Mesenchymal stem cell (in vitro differentiated cells and primary cell): ENCODE results near the gene PADI1.
A peak's percentile ranks its signal among the peaks of the same experiment; 100 is the strongest.

ENCODE experiments used
- DNase-seq: peaks from one replicate; pipeline ENCODE4 v3.0.0-alpha.2; 2013
- H2AFZ ChIP-seq: one replicate; pipeline ENCODE4 v1.6.1; 2013; ENCODE audit warnings: low read depth, mild to moderate bottlenecking, control low read depth, inconsistent platforms, low read length, moderate library complexity
- H2AK5ac ChIP-seq: 2 replicates; pipeline ENCODE4 v1.6.1; 2013; ENCODE audit warnings: low read length, moderate library complexity, mild to moderate bottlenecking, inconsistent platforms; ENCODE audit not compliant: severe bottlenecking
- H2BK120ac ChIP-seq: one replicate; pipeline ENCODE4 v1.6.1; 2013; ENCODE audit warnings: low read depth, mild to moderate bottlenecking, inconsistent platforms, low read length, moderate library complexity
- H2BK12ac ChIP-seq, 2 experiments: one replicate each; pipeline ENCODE4 v1.6.1; 2013; ENCODE audit warnings: inconsistent platforms in 2 of 2, low read length in 2 of 2, mild to moderate bottlenecking in 2 of 2, moderate library complexity in 2 of 2, control low read depth in 1 of 2
- H2BK15ac ChIP-seq: one replicate; pipeline ENCODE4 v1.6.1; 2013; ENCODE audit warnings: mild to moderate bottlenecking, low read depth, inconsistent platforms; ENCODE audit not compliant: poor library complexity, severe bottlenecking
- H2BK5ac ChIP-seq: 2 replicates; pipeline ENCODE4 v1.6.1; 2013; ENCODE audit warnings: low read depth, mild to moderate bottlenecking, low read length, control low read depth, inconsistent platforms; ENCODE audit not compliant: poor library complexity, severe bottlenecking
- H3K14ac ChIP-seq, 2 experiments: one replicate each; pipeline ENCODE4 v1.6.1; 2013; ENCODE audit warnings: inconsistent platforms in 2 of 2, low read length in 2 of 2, control low read depth in 1 of 2, mild to moderate bottlenecking in 1 of 2, moderate library complexity in 1 of 2
- H3K18ac ChIP-seq, 2 experiments: one replicate each; pipeline ENCODE4 v1.6.1; 2013; ENCODE audit warnings: inconsistent platforms in 2 of 2, low read length in 2 of 2, control low read depth in 1 of 2, low read depth in 1 of 2, mild to moderate bottlenecking in 1 of 2
- H3K23ac ChIP-seq, 2 experiments: one replicate each; pipeline ENCODE4 v1.6.1; 2013; ENCODE audit warnings: inconsistent platforms in 2 of 2, low read length in 2 of 2, mild to moderate bottlenecking in 2 of 2, moderate library complexity in 2 of 2, control low read depth in 1 of 2
- H3K27ac ChIP-seq: 2 replicates; pipeline ENCODE4 v1.5.1; 2013; ENCODE audit warnings: mild to moderate bottlenecking, moderate library complexity, low read length, control low read depth, inconsistent platforms; ENCODE audit not compliant: poor library complexity, severe bottlenecking
- H3K27me3 ChIP-seq, 2 experiments: 2 replicates each; pipeline versions ENCODE4 v1.6.1 to v1.7.0; 2013; ENCODE audit warnings: low read length in 2 of 2, mild to moderate bottlenecking in 2 of 2, moderate library complexity in 2 of 2, control low read depth in 1 of 2, inconsistent platforms in 1 of 2; ENCODE audit not compliant: control insufficient read depth in 1 of 2, insufficient read depth in 1 of 2
- H3K36me3 ChIP-seq, 2 experiments: 2 replicates each; pipeline versions ENCODE4 v1.6.1 to v1.7.0; 2013; ENCODE audit warnings: low read length in 2 of 2, control low read depth in 1 of 2, inconsistent platforms in 1 of 2, low read depth in 1 of 2, mild to moderate bottlenecking in 1 of 2; ENCODE audit not compliant: insufficient read depth in 2 of 2, control insufficient read depth in 1 of 2
- H3K4ac ChIP-seq, 2 experiments: one replicate each; pipeline ENCODE4 v1.6.1; 2013; ENCODE audit warnings: inconsistent platforms in 2 of 2, low read length in 2 of 2, mild to moderate bottlenecking in 2 of 2, moderate library complexity in 2 of 2, control low read depth in 1 of 2, low read depth in 1 of 2
- H3K4me1 ChIP-seq: 2 replicates; pipeline ENCODE4 v1.6.1; 2013; ENCODE audit warnings: low read depth, low read length, control low read depth; ENCODE audit not compliant: control insufficient read depth, insufficient read depth
- H3K4me2 ChIP-seq: 2 replicates; pipeline ENCODE4 v1.6.1; 2013; ENCODE audit warnings: low read length, mild to moderate bottlenecking, inconsistent platforms; ENCODE audit not compliant: poor library complexity, severe bottlenecking
- H3K4me3 ChIP-seq, 2 experiments: 2 replicates each; pipeline versions ENCODE4 v1.5.1 to v1.7.0; 2013; ENCODE audit warnings: low read length in 2 of 2, mild to moderate bottlenecking in 2 of 2, control low read depth in 1 of 2, low read depth in 1 of 2; ENCODE audit not compliant: insufficient read depth in 1 of 2
- H3K79me1 ChIP-seq: replicated peaks from 2 replicates; pipeline ENCODE4 v1.6.1; 2013; ENCODE audit warnings: mild to moderate bottlenecking, control low read depth, low read length, inconsistent platforms; ENCODE audit not compliant: poor library complexity, severe bottlenecking
- H3K9ac ChIP-seq: 2 replicates; pipeline ENCODE4 v1.7.0; 2013; ENCODE audit warnings: mild to moderate bottlenecking, low read length, moderate library complexity
- H3K9me3 ChIP-seq: 2 replicates; pipeline ENCODE4 v1.7.0; 2013; ENCODE audit warnings: mild to moderate bottlenecking, low read length; ENCODE audit not compliant: control insufficient read depth
- H4K8ac ChIP-seq: one replicate; pipeline ENCODE4 v1.6.1; 2013; ENCODE audit warnings: inconsistent platforms, mild to moderate bottlenecking, low read length, moderate library complexity
- H4K91ac ChIP-seq: one replicate; pipeline ENCODE4 v1.6.1; 2013; ENCODE audit warnings: mild to moderate bottlenecking, low read length, inconsistent platforms
- WGBS: methylation state at CpG from one replicate; pipeline ENCODE4 v1.1.7; 2013; ENCODE audit warnings: mixed read lengths; 5-methylcytosine and 5-hydroxymethylcytosine counted together

Gene PADI1

GRCh38 chr1:17229379-17229778 is 24.5 kb downstream of the PADI1 start:
- Histone ChIP-seq H3K4me1 (peaks cover 30% of the 10 kb centered on the region), H3K14ac (peak overlapping the region in 1 of 2 experiments; percentile 21), H3K36me3 (no peaks in the 10 kb centered on the region), H2BK15ac (no peak overlapping the region), H3K4ac (no peak overlapping the region), H3K4me3 (no peak overlapping the region), H3K9me3 (no peaks in the 10 kb centered on the region), H4K8ac (no peak overlapping the region), H2AK5ac (peak overlapping the region; percentile 77), H3K79me1 (no peaks in the 10 kb centered on the region), H2BK5ac (no peak overlapping the region), H2AFZ (no peak overlapping the region), H3K27ac (no peak overlapping the region), H3K27me3 (peaks cover 0 to 29% of the 10 kb centered on the region in 2 experiments), H3K18ac (no peak overlapping the region), H3K23ac (no peak overlapping the region), H3K4me2 (no peak overlapping the region), H4K91ac (no peak overlapping the region), H3K9ac (no peak overlapping the region), H2BK12ac (no peak overlapping the region), H2BK120ac (no peak overlapping the region)
- 78% methylated on average over 6 of the region's 6 CpGs for WGBS
- no peak for DNase-seq

- H3K36me3 ChIP-seq: no peaks in the 10 kb centered on the region
- H4K91ac ChIP-seq: no peak overlapping the region
- H3K23ac ChIP-seq: no peak overlapping the region
- peak overlapping the region; percentile 83 for H2AK5ac ChIP-seq
- WGBS: 92% methylated on average over 10 of the region's 10 CpGs
- H3K4me2 ChIP-seq: no peak overlapping the region
- peak overlapping the region in 1 of 2 experiments; percentile 22 for H2BK12ac ChIP-seq
- H2AFZ ChIP-seq: no peak overlapping the region
- H3K9ac ChIP-seq: no peak overlapping the region
- no peak for DNase-seq
- H2BK120ac ChIP-seq: no peak overlapping the region
- no peak overlapping the region for H3K4ac ChIP-seq
- H3K27ac ChIP-seq: no peak overlapping the region
- peak overlapping the region; percentile 12 for H2BK5ac ChIP-seq
- peaks cover 0 to 25% of the 10 kb centered on the region in 2 experiments for H3K27me3 ChIP-seq
- H3K18ac ChIP-seq: no peak overlapping the region
- no peak overlapping the region for H3K4me3 ChIP-seq
- no peaks in the 10 kb centered on the region for H3K9me3 ChIP-seq
- no peak overlapping the region for H4K8ac ChIP-seq
- H3K4me1 ChIP-seq: peaks cover 30% of the 10 kb centered on the region
- no peak overlapping the region for H2BK15ac ChIP-seq
- H3K14ac ChIP-seq: no peak overlapping the region
- H3K79me1 ChIP-seq: no peaks in the 10 kb centered on the region
Measured at GRCh38 chr1:17230106-17230505, 25.2 kb downstream of the PADI1 start.

GRCh38 chr1:17230671-17231310 is 25.9 kb downstream of the PADI1 start:
- H3K4ac ChIP-seq: no peak overlapping the region
- H3K14ac ChIP-seq: no peak overlapping the region
- WGBS: 74% methylated on average over 8 of the region's 8 CpGs
- H2AK5ac ChIP-seq: peak overlapping the region; percentile 82
- no peak overlapping the region for H2BK15ac ChIP-seq
- no peak overlapping the region for H2AFZ ChIP-seq
- no peak overlapping the region for H3K18ac ChIP-seq
- peak overlapping the region in 1 of 2 experiments; percentile 29 for H2BK12ac ChIP-seq
- no peak overlapping the region for H3K23ac ChIP-seq
- H3K27me3 ChIP-seq: peaks cover 0 to 25% of the 10 kb centered on the region in 2 experiments
- no peak for DNase-seq
- H3K9ac ChIP-seq: no peak overlapping the region
- H3K79me1 ChIP-seq: no peaks in the 10 kb centered on the region
- no peak overlapping the region for H3K4me3 ChIP-seq
- H3K4me2 ChIP-seq: no peak overlapping the region
- no peaks in the 10 kb centered on the region for H3K9me3 ChIP-seq
- H2BK120ac ChIP-seq: no peak overlapping the region
- H3K36me3 ChIP-seq: no peaks in the 10 kb centered on the region
- H4K8ac ChIP-seq: no peak overlapping the region
- H2BK5ac ChIP-seq: peak overlapping the region; percentile 12
- H3K27ac ChIP-seq: no peak overlapping the region
- H4K91ac ChIP-seq: no peak overlapping the region
- H3K4me1 ChIP-seq: peaks cover 31% of the 10 kb centered on the region

- H3K9ac ChIP-seq: no peak overlapping the region
- H3K79me1 ChIP-seq: no peaks in the 10 kb centered on the region
- H4K91ac ChIP-seq: peak overlapping the region; percentile 93
Measured at GRCh38 chr1:17232759-17233661, 28.1 kb downstream of the PADI1 start.

More at GRCh38 chr1:17232759-17233661, 28.1 kb downstream of the PADI1 start:
- Histone ChIP-seq H3K27ac (peak overlapping the region; percentile 99), H2AFZ (no peak overlapping the region), H2BK15ac (peak overlapping the region; percentile 94), H3K9me3 (no peaks in the 10 kb centered on the region), H2BK12ac (peak overlapping the region; percentile 72 to 97), H2AK5ac (peak overlapping the region; percentile 100), H2BK5ac (peak overlapping the region; percentile 99), H3K4me3 (no peak overlapping the region), H3K4me2 (peak overlapping the region; percentile 48), H3K36me3 (no peaks in the 10 kb centered on the region), H3K4ac (peak overlapping the region; percentile 66 to 67), H3K14ac (peak overlapping the region in 1 of 2 experiments; percentile 58), H3K23ac (no peak overlapping the region), H4K8ac (peak overlapping the region; percentile 60), H3K4me1 (peaks cover 31% of the 10 kb centered on the region), H3K27me3 (peaks cover 0 to 32% of the 10 kb centered on the region in 2 experiments), H3K18ac (peak overlapping the region; percentile 68 to 86), H2BK120ac (peak overlapping the region; percentile 85)
- peak; percentile 88 for DNase-seq
- 71% methylated on average over 21 of the region's 22 CpGs for WGBS
